Inflammatory macrophage treated with lipopolysaccharide for 1 hour (primary cell): ENCODE measurements around the gene CCDC60.
"Not testable (repeated sequence)": the region's sequence is repeated elsewhere in the genome, so short reads cannot be mapped to it uniquely, and the experiment has no call there.

ENCODE experiments used
- DNase-seq, 2 donors: peaks; one replicate each; pipeline ENCODE4 v3.0.0-alpha.2; 2020 to 2022

Gene CCDC60

DNA sequence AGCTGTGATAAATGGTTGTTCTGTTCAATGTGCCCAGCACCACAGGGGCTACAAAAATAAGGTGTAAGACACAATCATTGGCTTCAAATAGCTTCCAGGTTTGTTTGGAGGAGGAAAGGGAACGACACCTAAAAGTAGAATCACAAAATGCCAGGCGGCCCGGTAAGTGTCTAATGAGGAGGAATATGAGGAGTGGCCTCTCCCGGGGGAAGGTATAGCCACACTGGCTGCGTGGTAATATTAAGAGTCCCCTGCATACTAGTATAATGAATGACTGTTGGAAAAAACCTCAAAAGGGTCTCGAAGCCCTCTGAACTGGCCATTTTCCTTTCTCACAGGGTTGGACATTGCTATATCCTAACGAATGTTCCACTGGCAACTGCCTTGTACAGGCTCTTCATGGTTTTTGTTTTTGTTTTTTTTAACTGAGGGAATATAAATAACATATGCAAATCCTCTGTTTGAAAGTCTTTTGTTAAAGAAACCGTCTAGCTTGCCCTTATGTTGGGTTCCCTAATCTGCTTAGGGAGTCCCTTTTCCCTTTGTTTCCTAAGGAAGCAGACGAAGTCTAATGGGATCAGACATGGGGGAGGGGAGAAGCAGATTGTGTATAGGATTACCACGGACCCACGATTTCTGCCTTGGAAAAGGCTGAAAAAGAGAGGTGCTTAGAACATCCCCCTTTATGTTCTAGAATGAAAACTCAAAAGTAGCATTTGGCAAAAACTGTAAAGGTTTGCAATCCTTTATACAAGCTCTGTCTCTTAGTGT lies 4.2 kb downstream of the CCDC60 start:
- no peak for DNase-seq

GRCh38 chr12:119340578-119340977 lies 6.0 kb downstream of the CCDC60 start:
- DNase-seq: no peak

- no peak for DNase-seq
These were observed 6.5 kb downstream of the CCDC60 start for GRCh38 chr12:119341020-119341419.

DNA sequence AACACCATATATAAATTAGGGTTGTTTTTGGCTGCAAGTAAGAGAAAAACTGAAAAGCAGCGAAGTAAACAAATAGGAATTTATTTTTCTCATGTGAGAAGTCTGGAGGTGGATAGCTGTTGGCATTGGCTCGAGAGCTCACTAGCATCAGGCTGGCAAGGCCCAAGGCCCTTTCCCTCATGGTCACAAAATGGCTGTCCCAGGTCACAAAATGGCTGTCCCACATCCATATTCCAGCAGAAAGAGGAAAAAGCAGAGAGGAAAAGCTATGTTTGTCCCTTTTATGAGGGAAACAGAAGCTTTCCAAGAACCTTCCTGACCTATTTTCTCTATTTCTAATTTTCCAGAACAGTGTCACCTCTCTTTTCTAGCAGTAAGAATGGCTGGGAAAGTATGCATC lies 7.5 kb downstream of the CCDC60 start:
- no peak for DNase-seq

DNA sequence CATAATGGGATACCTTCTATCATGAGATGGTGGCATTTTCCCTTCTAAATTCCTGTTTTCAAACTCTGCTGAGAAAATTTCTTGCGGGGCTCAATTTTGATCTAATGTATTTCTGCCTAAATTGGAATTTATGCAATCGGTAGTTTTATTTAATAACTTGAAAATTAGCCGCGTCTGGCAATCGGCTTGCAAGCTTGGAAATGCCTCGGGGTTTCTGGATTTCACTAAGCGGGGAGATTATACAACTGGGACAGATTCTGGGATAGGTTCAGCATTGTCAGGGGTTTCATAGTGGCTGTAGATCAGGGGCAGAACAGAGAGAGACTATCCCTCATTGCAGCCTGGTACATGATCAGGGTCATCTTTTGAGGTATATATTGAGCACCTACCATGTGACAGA lies 8.6 kb downstream of the CCDC60 start:
- no peak for DNase-seq

GRCh38 chr12:119354172-119354571 lies 19.6 kb downstream of the CCDC60 start:
- DNase-seq: no peak

- not testable (repeated sequence) for DNase-seq
These were observed 25.8 kb downstream of the CCDC60 start for GRCh38 chr12:119360366-119360765.

- no peak for DNase-seq
These were observed 28.5 kb downstream of the CCDC60 start for GRCh38 chr12:119363037-119363436.

DNA sequence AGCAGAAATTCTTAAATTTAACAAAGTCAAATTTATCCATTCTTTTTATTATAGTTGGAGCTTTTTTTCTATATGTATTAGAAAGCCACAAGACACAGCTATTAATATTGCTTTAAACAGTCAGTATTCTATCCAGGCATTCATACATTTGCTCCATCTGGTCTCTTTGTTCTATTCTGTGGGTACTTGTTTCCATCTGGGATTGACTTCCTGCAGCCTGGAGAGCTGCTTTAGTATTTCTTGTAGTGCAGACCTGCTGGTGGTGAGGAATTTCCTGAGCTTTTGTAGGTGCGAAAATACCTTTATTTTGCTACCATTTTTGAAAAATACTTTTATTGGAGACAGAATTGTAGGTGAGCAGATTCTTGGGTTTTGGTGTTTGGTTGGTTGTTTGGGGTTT lies 29.0 kb downstream of the CCDC60 start:
- no peak for DNase-seq

DNA sequence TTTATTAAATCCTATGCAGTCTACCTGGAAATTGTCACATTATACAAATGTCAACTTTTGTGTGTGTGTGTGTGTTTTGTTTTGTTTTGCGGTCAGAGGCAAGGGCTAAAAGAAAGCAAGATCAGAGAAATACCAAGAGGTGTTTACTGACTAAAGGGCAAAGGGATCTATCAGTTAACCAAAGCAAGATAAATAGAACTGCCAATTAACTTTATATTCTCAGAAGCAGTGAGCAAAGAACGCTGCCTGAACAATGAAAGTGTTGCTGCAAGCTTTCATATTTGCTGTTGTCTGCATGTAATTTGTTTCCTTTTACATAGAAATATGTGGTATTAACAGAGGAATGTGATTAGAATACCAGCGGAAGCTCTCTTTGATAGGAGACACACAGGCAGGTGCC lies 30.9 kb downstream of the CCDC60 start:
- DNase-seq: no peak

GRCh38 chr12:119366007-119366406 lies 31.5 kb downstream of the CCDC60 start:
- no peak for DNase-seq

DNA sequence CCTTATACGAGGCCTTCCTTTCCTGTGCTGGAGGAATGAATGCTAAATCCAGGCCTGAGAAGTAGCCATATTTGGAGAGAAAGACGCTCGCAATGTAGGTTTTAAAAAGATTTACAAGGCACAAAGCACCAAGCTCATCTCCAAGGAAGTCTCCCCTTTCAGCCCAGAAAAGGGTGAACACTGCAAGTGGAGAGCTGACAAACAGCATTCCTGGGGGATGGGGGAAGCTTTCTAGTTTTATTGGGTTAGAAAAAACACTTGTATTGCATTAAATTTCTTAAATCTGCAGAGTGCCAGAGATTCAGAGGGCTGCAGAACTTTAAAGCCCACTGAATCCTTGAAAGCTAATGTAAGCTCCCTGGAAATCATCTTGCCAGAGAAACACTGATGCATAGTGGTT lies 34.6 kb downstream of the CCDC60 start:
- no peak for DNase-seq

DNA sequence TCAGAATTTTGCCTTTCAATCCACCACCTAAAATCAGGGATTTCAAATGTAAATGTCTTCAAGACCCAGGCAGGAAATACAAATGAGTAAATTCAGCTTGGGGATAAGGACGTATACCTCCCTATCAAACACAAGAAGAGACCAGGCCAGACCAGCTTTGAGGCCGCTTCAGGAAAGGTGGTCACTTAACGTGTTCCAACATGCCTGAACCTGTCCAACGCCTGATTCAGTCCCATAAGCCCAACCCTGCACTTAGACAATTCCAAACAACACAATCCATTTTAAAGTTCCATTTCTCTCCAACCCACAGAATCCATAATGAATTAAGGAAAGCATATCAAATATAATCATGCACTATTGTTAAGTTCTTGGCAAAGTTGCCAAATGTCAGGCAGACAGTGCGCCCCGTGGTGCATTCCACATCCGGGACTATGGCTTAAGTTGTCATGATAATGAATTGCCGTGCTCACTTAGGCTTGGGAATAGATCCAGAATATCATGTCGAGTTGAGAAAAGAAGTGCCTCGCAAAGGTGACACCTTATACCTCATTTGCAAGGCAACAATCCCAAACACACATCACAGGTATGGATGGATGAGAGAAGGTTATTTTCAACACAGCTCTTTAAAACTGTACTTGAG lies 35.5 kb downstream of the CCDC60 start:
- no peak for DNase-seq

DNA sequence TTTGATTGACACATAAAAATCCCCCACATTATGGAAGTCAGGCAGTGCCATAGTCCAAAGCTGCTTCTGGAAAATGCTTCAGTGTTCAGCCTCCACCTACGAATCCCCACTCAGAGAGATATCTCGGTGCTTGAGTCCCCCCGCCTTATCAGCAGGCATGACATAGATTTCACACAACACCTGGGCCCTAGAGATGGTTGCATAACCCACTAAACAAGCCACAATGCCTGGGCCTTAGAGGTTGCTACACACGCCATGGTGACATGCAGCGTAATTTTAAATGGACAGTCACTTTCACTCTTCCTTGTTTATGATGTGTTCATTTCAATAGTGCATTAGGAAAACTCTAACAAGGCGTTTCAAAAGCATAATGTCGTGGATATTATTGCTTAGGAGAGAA lies 38.0 kb downstream of the CCDC60 start:
- peak in 1 of 2 donors; percentile 5 for DNase-seq

- no peak for DNase-seq
These were observed 38.5 kb downstream of the CCDC60 start for GRCh38 chr12:119373001-119373400.

GRCh38 chr12:119373666-119374065 lies 39.1 kb downstream of the CCDC60 start:
- no peak for DNase-seq

- DNase-seq: no peak
These were observed 40.1 kb downstream of the CCDC60 start for GRCh38 chr12:119374635-119375034.

DNA sequence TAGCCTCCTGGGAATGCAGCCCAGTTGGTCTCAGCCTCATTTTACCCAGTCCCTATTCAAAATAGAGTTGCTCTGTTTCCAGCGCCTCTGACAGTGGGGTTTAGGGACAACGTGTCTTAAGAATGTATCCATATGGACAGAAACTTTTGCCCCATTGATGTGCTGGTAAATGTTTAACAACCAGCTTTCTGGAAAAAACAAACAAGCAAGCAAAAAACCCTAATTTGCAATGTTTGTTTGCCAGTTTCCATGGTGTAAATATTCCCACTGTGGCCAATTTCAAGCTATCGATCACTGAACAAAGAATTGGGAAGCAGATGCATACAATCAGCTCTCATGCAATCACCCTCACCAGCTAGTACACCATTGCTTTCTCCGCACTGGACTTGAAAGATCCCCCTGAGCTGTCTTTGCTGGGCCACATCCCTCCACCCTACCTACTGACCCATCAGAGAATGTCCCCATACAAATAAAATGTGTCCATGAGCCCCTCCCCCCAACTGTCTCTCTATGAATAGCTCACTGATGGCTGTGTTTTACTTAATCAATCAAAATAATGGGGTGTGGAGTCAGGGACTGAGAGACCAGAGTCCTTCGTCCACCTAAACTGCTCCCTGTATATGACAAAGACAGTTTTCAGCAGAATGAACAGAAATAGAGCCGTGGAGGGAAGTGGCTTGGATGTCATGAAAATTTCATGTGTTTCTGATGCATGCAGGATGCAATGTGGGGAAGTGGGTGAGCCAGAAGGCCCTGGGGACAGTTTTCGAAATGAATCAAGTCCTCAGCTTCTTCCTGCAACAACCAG lies 40.8 kb downstream of the CCDC60 start:
- DNase-seq: peak; percentile 8 to 30

DNA sequence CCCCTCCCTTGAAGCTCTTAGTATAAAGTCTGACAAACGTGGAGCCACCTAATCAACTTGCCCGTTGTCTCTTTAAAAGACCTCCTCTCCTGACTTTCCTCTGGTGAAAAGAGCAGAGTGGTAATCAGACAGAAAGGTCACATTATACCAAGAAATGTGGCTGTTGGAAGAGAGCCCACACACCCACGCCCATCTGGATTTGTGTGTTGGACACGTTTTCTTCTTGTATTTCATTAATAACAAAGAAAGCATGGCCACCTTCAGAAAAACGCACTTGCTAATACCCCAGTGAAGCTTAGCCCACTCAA lies 41.3 kb downstream of the CCDC60 start:
- no peak for DNase-seq

DNA sequence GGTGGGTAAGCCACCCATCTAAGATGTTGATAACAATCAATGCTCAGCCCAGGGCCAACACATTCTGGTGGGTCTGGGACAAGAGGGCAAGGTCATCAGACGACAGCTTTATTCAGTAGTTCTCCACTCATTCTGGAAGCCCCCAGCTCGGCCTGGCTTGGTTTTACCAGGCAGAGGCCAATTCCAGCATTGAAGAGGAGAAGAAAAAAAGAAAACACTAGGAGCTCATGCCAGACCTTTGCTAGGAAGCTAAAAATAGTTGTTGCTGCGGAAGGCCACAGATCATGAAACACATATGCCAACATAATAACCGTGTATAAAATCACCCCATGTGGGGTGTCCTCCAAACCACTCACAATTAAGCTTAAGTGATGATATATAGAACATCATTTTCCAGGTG lies 44.4 kb downstream of the CCDC60 start:
- no peak for DNase-seq

DNA sequence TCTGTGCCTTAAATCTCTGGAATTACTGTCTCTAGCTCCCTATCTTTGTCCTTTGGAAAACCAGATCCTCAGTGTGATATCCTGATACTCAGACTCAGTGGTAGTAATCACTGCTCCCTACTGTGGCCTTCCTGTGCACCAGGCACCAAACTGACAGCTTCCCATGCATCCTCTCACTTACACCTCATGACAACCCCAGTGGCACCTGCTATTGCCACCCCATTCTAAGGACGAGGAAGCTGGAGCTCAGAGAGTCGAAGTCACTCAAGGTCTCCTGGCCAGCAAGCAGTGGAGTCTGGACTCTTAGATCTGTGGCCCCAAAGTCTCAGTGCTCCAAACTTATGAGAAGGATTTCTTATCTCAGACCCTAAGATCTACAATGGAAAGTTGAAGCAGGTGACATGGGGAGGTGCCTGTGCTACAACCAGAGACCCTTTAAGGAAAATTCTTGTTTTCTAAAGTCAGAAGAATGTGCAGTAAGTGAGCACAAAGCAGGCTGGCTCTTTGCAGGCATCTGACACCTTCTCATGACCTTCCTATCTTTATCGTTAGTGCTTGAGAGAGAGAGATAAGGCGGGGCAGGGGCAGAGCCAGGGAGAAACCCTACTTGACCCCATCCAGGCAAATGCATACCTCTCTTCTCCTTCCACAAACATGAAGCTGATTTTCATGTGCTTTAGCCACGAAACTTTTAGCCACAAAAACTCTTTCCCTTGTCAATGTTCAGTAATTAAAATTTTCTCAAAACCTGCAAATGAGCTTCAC lies 47.1 kb downstream of the CCDC60 start:
- no peak for DNase-seq

DNA sequence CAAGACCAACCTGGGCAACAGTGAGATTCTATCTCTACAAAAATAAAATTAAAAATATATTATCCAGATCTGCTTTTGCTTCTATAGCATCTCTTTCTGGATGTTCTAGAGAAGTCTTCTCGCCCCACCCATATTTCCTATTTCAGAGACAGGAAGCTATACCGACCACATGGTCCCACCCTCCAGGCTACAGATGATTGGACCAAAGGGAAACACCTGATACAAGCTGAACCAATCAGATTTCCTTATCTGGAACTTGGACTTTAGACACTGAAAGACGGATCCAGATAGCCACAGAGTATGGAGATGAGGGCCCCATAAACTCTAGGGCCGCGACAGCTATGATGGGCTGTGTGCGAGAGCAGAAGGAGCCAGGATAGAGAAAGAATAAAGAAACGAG lies 48.7 kb downstream of the CCDC60 start:
- no peak for DNase-seq

DNA sequence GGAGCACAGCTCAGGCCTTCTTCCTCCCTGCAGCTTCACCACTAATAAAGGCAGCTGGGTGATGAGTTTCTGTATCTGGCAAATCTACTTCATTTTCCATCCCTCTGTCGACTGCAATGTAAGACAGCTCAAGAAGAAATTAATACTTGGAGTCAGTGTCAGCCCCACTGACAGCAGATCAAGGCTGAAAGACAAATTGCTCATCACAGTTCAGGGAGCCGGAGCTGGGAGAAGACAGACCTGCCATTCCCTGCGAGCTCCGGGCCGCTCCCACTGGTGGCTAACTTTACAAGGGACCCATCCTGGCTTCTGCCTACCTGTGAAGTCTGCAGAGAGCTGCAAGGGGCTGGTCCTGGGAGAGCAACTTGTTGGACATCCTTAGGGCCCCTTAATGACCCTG lies 49.8 kb downstream of the CCDC60 start:
- no peak for DNase-seq
